ENCODE measurements around the gene SOX9.

DNA sequence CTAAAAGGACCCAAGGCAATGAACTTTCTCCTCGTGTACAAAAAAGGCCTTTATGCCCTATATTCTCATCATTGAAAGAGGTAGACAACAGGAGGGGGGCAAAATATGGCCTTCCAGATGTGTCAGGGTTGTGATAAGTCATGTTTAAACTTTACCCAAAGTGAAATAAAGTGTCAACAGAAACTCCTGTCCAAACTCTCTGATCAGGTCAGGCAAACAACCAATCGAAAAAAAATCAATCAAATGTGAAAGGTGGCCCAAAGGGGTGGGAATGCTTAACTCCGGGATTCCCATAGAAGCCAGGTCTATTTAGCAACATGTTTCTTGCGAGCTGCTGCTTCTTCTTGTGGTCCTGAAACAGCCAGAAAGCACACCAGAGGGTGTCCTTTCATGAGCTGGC, 49.5 kb upstream of the SOX9 start:
- TF ChIP-seq, protein P1, sequence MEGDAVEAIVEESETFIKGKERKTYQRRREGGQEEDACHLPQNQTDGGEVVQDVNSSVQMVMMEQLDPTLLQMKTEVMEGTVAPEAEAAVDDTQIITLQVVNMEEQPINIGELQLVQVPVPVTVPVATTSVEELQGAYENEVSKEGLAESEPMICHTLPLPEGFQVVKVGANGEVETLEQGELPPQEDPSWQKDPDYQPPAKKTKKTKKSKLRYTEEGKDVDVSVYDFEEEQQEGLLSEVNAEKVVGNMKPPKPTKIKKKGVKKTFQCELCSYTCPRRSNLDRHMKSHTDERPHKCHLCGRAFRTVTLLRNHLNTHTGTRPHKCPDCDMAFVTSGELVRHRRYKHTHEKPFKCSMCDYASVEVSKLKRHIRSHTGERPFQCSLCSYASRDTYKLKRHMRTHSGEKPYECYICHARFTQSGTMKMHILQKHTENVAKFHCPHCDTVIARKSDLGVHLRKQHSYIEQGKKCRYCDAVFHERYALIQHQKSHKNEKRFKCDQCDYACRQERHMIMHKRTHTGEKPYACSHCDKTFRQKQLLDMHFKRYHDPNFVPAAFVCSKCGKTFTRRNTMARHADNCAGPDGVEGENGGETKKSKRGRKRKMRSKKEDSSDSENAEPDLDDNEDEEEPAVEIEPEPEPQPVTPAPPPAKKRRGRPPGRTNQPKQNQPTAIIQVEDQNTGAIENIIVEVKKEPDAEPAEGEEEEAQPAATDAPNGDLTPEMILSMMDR (IDR thresholded peaks at IDR 0.05) = no peak
- no peak for TF ChIP-seq POLR2A (IDR thresholded peaks at IDR 0.05)

Data from thyroid gland (tissue), 4 donors.